HepG2 (cell line): ENCODE measurements around the gene PLEKHH1. TPM values are rescaled to one million over a fixed set of nuclear protein-coding genes. Genes with fewer than 3 reads are reported as not detected.

Experiments
- CEBPB ChIP-seq: IDR thresholded peaks from 2 replicates; pipeline ENCODE4 v1.6.1; 2011; ENCODE audit warnings: low read depth, low read length, improper control_type of control experiment, borderline replicate concordance
- FOXK2 ChIP-seq: fragments of 450-650 bp; IDR thresholded peaks from 2 replicates; pipeline ENCODE4 v1.6.1; 2016
- KDM4B ChIP-seq: sonication (generic); formaldehyde crosslinking; IDR thresholded peaks from 2 replicates; pipeline ENCODE4 v1.4.0; 2020; ENCODE audit warnings: missing genetic modification reagents
- MEIS1 ChIP-seq: sonication (generic); formaldehyde crosslinking; IDR thresholded peaks from 2 replicates; pipeline ENCODE4 v1.9.0; 2021; ENCODE audit warnings: mild to moderate bottlenecking, missing genetic modification reagents, moderate library complexity, borderline replicate concordance
- NFIB ChIP-seq: sonication (generic); formaldehyde crosslinking; IDR thresholded peaks from 2 replicates; pipeline ENCODE4 v1.9.0; 2021; ENCODE audit warnings: missing genetic modification reagents, mild to moderate bottlenecking, borderline replicate concordance
- NFYC ChIP-seq: IDR thresholded peaks from 2 replicates; pipeline ENCODE4 v1.6.1; 2016; ENCODE audit warnings: missing genetic modification reagents, missing compliant biosample characterization
- STAG1 ChIP-seq: sonication (generic); formaldehyde crosslinking; IDR thresholded peaks from 2 replicates; pipeline ENCODE4 v1.4.0; 2020; ENCODE audit warnings: missing genetic modification reagents
- ZBTB8A ChIP-seq: sonication (generic); formaldehyde crosslinking; IDR thresholded peaks from 2 replicates; pipeline ENCODE4 v1.4.0; 2020; ENCODE audit warnings: mild to moderate bottlenecking, low read depth, missing genetic modification reagents, borderline replicate concordance
- ZFP90 ChIP-seq: sonication (generic); formaldehyde crosslinking; IDR thresholded peaks from 2 replicates; pipeline ENCODE4 v1.8.0; 2022; ENCODE audit warnings: missing genetic modification reagents, mild to moderate bottlenecking, inconsistent platforms, borderline replicate concordance
- ZNF335 ChIP-seq: sonication (generic); formaldehyde crosslinking; IDR thresholded peaks from 2 replicates; pipeline ENCODE4 v1.4.0; 2020; ENCODE audit warnings: missing genetic modification reagents
- ZNF501 ChIP-seq: sonication (generic); formaldehyde crosslinking; IDR thresholded peaks from 2 replicates; pipeline ENCODE4 v1.5.1; 2020; ENCODE audit warnings: mild to moderate bottlenecking, moderate library complexity, missing genetic modification reagents
- polyA plus RNA-seq, 8 experiments: library from polyadenylated mRNA; depleted of rRNA in 3 of 8; stranded (reverse) in 7 of 8; unstranded in 1 of 8; fragments of >200 nt; fragmentation: Illumina TruSeq in 4 of 8; extraction: Trizol in 4 of 8; gene quantifications; 2 replicates each; pipeline versions ENCODE4 v1.2.1 to v1.2.3, GENCODE V29; 2011 to 2016; ENCODE audit warnings: low read depth in 4 of 8, missing spikeins in 1 of 8, mixed read lengths in 1 of 8; ENCODE audit not compliant: insufficient read depth in 1 of 8
- total RNA-seq, 5 experiments: library from RNA; depleted of rRNA; stranded (reverse); fragments of >200 nt; fragmentation: Illumina TruSeq; extraction: Trizol; gene quantifications; 2 replicates each; pipeline ENCODE4 v1.2.3, GENCODE V29; 2016; ENCODE audit warnings: low read depth in 1 of 5
- TF ChIP-seq, protein P1 (sequence below): sonication (generic); formaldehyde crosslinking; IDR thresholded peaks from 2 replicates; pipeline ENCODE4 v1.4.0; 2020; ENCODE audit warnings: missing genetic modification reagents, borderline replicate concordance
- TF ChIP-seq, protein P2 (sequence below): sonication (generic); formaldehyde crosslinking; IDR thresholded peaks from 2 replicates; pipeline ENCODE4 v1.4.0; 2020; ENCODE audit warnings: missing genetic modification reagents
- TF ChIP-seq, protein P3 (sequence below): sonication (generic); formaldehyde crosslinking; conservative IDR thresholded peaks from 2 replicates; pipeline ENCODE4 v1.4.0; 2020; ENCODE audit warnings: missing genetic modification reagents
- TF ChIP-seq, protein P4 (sequence below): sonication (generic); formaldehyde crosslinking; IDR thresholded peaks from 2 replicates; pipeline ENCODE4 v1.9.0; 2021; ENCODE audit warnings: missing genetic modification reagents, borderline replicate concordance
- TF ChIP-seq, protein P5 (sequence below): sonication (generic); formaldehyde crosslinking; IDR thresholded peaks from 2 replicates; pipeline ENCODE4 v1.4.0; 2020; ENCODE audit warnings: missing genetic modification reagents, borderline replicate concordance
- TF ChIP-seq, protein P6 (sequence below): sonication (generic); formaldehyde crosslinking; IDR thresholded peaks from 2 replicates; pipeline ENCODE4 v1.4.0; 2020; ENCODE audit warnings: missing genetic modification reagents

Gene PLEKHH1
- total and polyA plus RNA-seq, 2 of the 13 experiments (the other 11 are each of a cell fraction or from before 2014, with no cell fraction given) = 8.6 to 15.8 TPM

DNA sequence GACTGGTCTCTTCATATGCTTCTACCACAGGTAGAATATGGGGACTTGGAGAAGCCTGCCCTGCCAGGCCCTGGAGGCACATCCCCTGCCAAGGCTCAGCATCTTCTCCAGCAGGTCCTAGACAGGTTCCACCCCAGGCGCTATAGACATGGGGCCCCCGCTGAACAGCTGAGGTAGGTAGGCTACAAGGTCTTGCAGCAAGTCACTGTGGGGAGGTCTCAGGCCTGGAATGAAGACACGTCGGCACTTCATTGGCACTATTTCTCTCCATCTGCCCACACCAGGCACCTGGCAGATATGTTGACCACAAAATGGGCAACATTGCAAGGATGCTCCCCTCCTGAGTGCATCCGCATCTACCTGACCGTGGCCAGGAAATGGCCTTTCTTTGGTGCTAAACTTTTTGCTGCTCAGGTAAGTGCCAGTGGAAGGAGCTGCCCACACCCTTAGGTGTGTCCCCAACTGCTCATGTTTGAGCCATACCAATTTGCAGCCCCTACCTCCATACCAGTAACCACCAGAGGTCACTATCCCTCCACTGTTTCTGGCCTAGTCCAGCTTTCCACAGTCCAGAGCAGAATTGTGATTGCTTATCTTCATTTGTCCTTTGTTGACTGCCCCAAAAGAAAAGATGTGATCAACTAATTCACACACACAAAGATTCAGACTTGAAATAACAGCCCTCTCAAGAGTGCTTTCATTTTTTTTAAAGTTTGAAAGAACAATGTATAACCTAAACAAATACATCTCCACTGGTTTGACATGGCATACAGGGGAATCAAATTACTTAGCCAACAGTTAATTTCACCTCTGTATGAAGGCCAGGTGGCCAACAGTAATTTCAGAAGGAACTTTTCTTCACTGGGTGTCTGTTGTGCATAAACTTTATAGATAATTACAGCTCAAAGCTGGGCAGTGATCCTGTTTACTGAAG lies 50.9 kb downstream of the PLEKHH1 start (continued):
- TF ChIP-seq NFYC (CRISPR knock-in tag) (no peak), FOXK2 (no peak), STAG1 (CRISPR knock-in tag) (peak; percentile 94), CEBPB (no peak), KDM4B (CRISPR knock-in tag) (no peak), ZBTB8A (CRISPR knock-in tag) (no peak), ZNF501 (no peak), NFIB (CRISPR knock-in tag) (no peak), ZFP90 (CRISPR knock-in tag) (no peak), MEIS1 (CRISPR knock-in tag) (no peak), ZNF335 (CRISPR knock-in tag) (0 out of 2 replicates have a peak, but pooled peaks have one; percentile 39)
- TF ChIP-seq, protein P1, sequence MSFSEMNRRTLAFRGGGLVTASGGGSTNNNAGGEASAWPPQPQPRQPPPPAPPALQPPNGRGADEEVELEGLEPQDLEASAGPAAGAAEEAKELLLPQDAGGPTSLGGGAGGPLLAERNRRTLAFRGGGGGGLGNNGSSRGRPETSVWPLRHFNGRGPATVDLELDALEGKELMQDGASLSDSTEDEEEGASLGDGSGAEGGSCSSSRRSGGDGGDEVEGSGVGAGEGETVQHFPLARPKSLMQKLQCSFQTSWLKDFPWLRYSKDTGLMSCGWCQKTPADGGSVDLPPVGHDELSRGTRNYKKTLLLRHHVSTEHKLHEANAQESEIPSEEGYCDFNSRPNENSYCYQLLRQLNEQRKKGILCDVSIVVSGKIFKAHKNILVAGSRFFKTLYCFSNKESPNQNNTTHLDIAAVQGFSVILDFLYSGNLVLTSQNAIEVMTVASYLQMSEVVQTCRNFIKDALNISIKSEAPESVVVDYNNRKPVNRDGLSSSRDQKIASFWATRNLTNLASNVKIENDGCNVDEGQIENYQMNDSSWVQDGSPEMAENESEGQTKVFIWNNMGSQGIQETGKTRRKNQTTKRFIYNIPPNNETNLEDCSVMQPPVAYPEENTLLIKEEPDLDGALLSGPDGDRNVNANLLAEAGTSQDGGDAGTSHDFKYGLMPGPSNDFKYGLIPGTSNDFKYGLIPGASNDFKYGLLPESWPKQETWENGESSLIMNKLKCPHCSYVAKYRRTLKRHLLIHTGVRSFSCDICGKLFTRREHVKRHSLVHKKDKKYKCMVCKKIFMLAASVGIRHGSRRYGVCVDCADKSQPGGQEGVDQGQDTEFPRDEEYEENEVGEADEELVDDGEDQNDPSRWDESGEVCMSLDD = no peak
- TF ChIP-seq, protein P2, sequence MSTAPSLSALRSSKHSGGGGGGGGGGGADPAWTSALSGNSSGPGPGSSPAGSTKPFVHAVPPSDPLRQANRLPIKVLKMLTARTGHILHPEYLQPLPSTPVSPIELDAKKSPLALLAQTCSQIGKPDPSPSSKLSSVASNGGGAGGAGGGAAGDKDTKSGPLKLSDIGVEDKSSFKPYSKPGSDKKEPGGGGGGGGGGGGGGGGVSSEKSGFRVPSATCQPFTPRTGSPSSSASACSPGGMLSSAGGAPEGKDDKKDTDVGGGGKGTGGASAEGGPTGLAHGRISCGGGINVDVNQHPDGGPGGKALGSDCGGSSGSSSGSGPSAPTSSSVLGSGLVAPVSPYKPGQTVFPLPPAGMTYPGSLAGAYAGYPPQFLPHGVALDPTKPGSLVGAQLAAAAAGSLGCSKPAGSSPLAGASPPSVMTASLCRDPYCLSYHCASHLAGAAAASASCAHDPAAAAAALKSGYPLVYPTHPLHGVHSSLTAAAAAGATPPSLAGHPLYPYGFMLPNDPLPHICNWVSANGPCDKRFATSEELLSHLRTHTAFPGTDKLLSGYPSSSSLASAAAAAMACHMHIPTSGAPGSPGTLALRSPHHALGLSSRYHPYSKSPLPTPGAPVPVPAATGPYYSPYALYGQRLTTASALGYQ (CRISPR knock-in tag) = no peak
- TF ChIP-seq, protein P3, sequence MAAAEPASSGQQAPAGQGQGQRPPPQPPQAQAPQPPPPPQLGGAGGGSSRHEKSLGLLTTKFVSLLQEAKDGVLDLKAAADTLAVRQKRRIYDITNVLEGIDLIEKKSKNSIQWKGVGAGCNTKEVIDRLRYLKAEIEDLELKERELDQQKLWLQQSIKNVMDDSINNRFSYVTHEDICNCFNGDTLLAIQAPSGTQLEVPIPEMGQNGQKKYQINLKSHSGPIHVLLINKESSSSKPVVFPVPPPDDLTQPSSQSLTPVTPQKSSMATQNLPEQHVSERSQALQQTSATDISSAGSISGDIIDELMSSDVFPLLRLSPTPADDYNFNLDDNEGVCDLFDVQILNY (CRISPR knock-in tag) = no peak
- TF ChIP-seq, protein P4, sequence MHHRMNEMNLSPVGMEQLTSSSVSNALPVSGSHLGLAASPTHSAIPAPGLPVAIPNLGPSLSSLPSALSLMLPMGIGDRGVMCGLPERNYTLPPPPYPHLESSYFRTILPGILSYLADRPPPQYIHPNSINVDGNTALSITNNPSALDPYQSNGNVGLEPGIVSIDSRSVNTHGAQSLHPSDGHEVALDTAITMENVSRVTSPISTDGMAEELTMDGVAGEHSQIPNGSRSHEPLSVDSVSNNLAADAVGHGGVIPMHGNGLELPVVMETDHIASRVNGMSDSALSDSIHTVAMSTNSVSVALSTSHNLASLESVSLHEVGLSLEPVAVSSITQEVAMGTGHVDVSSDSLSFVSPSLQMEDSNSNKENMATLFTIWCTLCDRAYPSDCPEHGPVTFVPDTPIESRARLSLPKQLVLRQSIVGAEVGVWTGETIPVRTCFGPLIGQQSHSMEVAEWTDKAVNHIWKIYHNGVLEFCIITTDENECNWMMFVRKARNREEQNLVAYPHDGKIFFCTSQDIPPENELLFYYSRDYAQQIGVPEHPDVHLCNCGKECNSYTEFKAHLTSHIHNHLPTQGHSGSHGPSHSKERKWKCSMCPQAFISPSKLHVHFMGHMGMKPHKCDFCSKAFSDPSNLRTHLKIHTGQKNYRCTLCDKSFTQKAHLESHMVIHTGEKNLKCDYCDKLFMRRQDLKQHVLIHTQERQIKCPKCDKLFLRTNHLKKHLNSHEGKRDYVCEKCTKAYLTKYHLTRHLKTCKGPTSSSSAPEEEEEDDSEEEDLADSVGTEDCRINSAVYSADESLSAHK (CRISPR knock-in tag) = no peak
- TF ChIP-seq, protein P5, sequence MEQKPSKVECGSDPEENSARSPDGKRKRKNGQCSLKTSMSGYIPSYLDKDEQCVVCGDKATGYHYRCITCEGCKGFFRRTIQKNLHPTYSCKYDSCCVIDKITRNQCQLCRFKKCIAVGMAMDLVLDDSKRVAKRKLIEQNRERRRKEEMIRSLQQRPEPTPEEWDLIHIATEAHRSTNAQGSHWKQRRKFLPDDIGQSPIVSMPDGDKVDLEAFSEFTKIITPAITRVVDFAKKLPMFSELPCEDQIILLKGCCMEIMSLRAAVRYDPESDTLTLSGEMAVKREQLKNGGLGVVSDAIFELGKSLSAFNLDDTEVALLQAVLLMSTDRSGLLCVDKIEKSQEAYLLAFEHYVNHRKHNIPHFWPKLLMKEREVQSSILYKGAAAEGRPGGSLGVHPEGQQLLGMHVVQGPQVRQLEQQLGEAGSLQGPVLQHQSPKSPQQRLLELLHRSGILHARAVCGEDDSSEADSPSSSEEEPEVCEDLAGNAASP (CRISPR knock-in tag) = no peak
- TF ChIP-seq, protein P6, sequence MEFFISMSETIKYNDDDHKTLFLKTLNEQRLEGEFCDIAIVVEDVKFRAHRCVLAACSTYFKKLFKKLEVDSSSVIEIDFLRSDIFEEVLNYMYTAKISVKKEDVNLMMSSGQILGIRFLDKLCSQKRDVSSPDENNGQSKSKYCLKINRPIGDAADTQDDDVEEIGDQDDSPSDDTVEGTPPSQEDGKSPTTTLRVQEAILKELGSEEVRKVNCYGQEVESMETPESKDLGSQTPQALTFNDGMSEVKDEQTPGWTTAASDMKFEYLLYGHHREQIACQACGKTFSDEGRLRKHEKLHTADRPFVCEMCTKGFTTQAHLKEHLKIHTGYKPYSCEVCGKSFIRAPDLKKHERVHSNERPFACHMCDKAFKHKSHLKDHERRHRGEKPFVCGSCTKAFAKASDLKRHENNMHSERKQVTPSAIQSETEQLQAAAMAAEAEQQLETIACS (CRISPR knock-in tag) = no peak
